Nephron (organoid): ENCODE data around the gene DNASE1L3.
A peak's percentile ranks its signal among the peaks of the same experiment; 100 is the strongest.

Experiments
- H3K27ac Mint-ChIP-seq, 3 experiments: 2 replicates each; pipeline ENCODE4 v1.8.0; 2020; ENCODE audit warnings: mixed read lengths in 3 of 3, mild to moderate bottlenecking in 2 of 3, moderate library complexity in 1 of 3
- H3K27me3 Mint-ChIP-seq: 2 replicates; pipeline ENCODE4 v1.8.0; 2021; ENCODE audit warnings: low read depth, mild to moderate bottlenecking, moderate library complexity, mixed read lengths
- H3K36me3 Mint-ChIP-seq: 2 replicates; pipeline ENCODE4 v1.8.0; 2020; ENCODE audit warnings: low read depth, mixed read lengths
- H3K4me1 Mint-ChIP-seq: 2 replicates; pipeline ENCODE4 v1.8.0; 2020; ENCODE audit warnings: mixed read lengths
- H3K4me3 Mint-ChIP-seq, 3 experiments: 2 replicates each; pipeline ENCODE4 v1.8.0; 2020; ENCODE audit warnings: mild to moderate bottlenecking in 3 of 3, mixed read lengths in 3 of 3, moderate library complexity in 2 of 3
- H3K9me3 Mint-ChIP-seq: 2 replicates; pipeline ENCODE4 v1.8.0; 2020; ENCODE audit warnings: mixed read lengths
- CTCF ChIP-seq, 3 experiments: fragments of 200-600 bp; sonication (generic); IDR thresholded peaks; one replicate each; pipeline ENCODE4 v1.5.0; 2021; ENCODE audit warnings: antibody characterized with exemption in 3 of 3; ENCODE audit not compliant: unreplicated experiment in 3 of 3

DNASE1L3 gene

GRCh38 chr3:58168498-58168897, 42.3 kb downstream of the DNASE1L3 start:
- Mint-ChIP-seq H3K36me3 (peaks cover 59% of the 10 kb centered on the region), H3K4me3 (no peak overlapping the region), H3K4me1 (peaks cover 31% of the 10 kb centered on the region), H3K9me3 (no peaks in the 10 kb centered on the region), H3K27me3 (peaks cover 3% of the 10 kb centered on the region), H3K27ac (peak overlapping the region in 2 of 3 experiments; percentile 89 to 95)
- TF ChIP-seq CTCF (IDR thresholded peaks at IDR 0.05; ENCODE audit: unreplicated experiment in 3 of 3) = no peak

GRCh38 chr3:58167431-58168351, 43.1 kb downstream of the DNASE1L3 start:
- Mint-ChIP-seq H3K9me3 (no peaks in the 10 kb centered on the region), H3K27ac (peak overlapping the region; percentile 89 to 95 (median 95)), H3K4me1 (peaks cover 39% of the 10 kb centered on the region), H3K27me3 (peaks cover 3% of the 10 kb centered on the region), H3K4me3 (peak overlapping the region in 1 of 3 experiments; percentile 34), H3K36me3 (peaks cover 67% of the 10 kb centered on the region)
- peak; percentile 89 to 95 (median 91) for TF ChIP-seq CTCF (IDR thresholded peaks at IDR 0.05; ENCODE audit: unreplicated experiment in 3 of 3)

- Mint-ChIP-seq H3K27ac (peak overlapping the region; percentile 89 to 94 (median 92)), H3K4me1 (peaks cover 62% of the 10 kb centered on the region), H3K27me3 (peaks cover 6% of the 10 kb centered on the region), H3K4me3 (peak overlapping the region in 2 of 3 experiments; percentile 8 to 63), H3K9me3 (no peaks in the 10 kb centered on the region), H3K36me3 (peaks cover 78% of the 10 kb centered on the region)
- no peak for TF ChIP-seq CTCF (IDR thresholded peaks at IDR 0.05; ENCODE audit: unreplicated experiment in 3 of 3)
Observed at GRCh38 chr3:58164906-58165821, 45.6 kb downstream of the DNASE1L3 start.

DNA sequence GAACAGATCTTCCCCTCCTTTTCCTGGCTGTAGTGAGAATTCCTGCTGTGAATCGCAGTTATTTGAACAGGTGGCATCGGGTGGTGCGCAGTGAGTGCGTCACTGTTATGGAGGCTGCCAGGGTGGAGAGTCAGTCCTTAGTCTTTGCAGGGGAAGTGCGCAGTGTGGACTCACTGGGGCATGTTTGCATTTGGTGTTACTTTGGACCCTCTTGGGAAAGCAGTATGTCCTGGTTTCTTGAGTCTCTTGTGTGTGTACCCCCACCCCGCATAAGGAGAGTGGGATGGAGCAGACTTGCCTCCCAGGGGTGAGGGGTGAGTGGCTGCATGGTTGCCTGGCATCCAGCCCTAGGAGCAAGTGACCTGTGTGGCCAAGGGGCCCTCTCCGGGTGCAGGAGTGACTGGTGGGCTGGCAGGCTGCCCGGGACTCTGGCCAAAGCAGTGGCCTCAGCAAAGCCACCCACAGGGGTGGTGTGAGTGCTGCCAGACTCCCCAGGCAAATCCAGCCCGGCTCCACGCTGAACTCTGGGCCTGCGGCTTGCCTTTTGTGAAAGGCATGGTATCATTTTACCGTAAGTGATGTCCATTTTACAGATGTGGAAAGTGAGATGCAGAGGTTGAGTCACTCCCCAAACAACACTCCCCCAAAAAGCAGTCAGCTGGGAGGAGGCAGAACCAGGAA, 46.4 kb downstream of the DNASE1L3 start:
- no peak for TF ChIP-seq CTCF (IDR thresholded peaks at IDR 0.05; ENCODE audit: unreplicated experiment in 3 of 3)
- Mint-ChIP-seq H3K4me3 (peak overlapping the region in 2 of 3 experiments; percentile 17 to 49), H3K27me3 (peaks cover 8% of the 10 kb centered on the region), H3K27ac (peak overlapping the region; percentile 89 to 92 (median 91)), H3K36me3 (peaks cover 76% of the 10 kb centered on the region), H3K4me1 (peaks cover 63% of the 10 kb centered on the region), H3K9me3 (no peaks in the 10 kb centered on the region)

- Mint-ChIP-seq H3K9me3 (no peaks in the 10 kb centered on the region), H3K4me1 (peaks cover 68% of the 10 kb centered on the region), H3K27ac (peak overlapping the region; percentile 89 to 92 (median 91)), H3K4me3 (peak overlapping the region in 1 of 3 experiments; percentile 20), H3K27me3 (peaks cover 9% of the 10 kb centered on the region), H3K36me3 (peaks cover 71% of the 10 kb centered on the region)
- no peak for TF ChIP-seq CTCF (IDR thresholded peaks at IDR 0.05; ENCODE audit: unreplicated experiment in 3 of 3)
Observed at GRCh38 chr3:58163234-58163633, 47.5 kb downstream of the DNASE1L3 start.
